NCI-H2107 treated with DMSO at 0.1 percent for 48 hours (cell line): Measurements from ENCODE around the gene UBE2G2.

Experiments used
- DNase-seq: peaks from one replicate; lab custom pipeline; 2025; ENCODE audit not compliant: unreplicated experiment; lab: John Stamatoyannopoulos, UW

Gene UBE2G2

DNA sequence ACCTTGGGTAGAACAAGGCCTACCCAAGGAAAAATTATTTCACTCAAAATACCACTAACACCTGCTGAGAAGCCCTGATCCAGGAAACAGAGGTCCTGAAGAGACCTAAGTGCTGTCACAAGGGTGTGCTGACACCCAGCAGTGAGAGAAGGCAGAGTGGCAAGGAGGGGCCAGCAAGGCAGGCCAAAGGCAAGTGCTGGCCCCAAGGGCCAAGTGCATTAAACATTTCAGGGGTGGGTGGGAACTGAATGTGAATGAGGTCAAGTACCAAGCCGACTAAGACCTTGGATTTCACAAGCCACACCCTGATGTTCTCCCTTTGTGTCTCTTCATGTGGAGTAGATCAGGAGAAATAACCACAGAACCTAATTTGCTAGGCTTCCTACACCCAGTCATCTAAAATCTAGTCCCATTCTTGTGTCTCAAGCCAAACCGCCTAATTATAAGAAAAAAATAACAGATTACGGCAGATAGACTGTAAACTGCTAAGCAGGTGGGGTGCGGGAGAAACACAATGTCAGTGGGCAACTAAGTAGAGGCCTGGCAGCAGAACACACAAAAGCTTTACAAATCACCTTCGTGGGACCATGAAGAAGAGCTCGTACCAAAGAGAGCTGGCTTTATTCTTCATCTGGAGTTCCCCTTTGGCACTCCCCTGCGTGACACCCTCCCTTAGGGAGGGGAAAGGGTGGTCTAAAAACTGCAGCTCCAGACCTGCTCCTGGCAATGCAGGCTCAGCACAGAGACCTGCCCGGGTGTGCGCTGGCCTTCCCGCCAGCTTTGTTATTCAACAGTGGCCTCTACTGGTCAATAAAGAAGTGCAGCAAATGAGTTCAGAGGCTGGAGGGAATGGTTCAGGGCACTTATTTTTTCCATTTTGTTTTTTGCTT lies 8.7 kb downstream of the UBE2G2 start:
- DNase-seq, result peak; percentile 76

GRCh38 chr21:44791993-44792392 lies 9.6 kb downstream of the UBE2G2 start:
- no peak for DNase-seq

- no peak for DNase-seq
These were observed 10.4 kb downstream of the UBE2G2 start for GRCh38 chr21:44791246-44791645.

GRCh38 chr21:44790368-44790767 lies 11.3 kb downstream of the UBE2G2 start:
- no peak for DNase-seq

GRCh38 chr21:44789880-44790279 lies 11.7 kb downstream of the UBE2G2 start:
- no peak for DNase-seq

DNA sequence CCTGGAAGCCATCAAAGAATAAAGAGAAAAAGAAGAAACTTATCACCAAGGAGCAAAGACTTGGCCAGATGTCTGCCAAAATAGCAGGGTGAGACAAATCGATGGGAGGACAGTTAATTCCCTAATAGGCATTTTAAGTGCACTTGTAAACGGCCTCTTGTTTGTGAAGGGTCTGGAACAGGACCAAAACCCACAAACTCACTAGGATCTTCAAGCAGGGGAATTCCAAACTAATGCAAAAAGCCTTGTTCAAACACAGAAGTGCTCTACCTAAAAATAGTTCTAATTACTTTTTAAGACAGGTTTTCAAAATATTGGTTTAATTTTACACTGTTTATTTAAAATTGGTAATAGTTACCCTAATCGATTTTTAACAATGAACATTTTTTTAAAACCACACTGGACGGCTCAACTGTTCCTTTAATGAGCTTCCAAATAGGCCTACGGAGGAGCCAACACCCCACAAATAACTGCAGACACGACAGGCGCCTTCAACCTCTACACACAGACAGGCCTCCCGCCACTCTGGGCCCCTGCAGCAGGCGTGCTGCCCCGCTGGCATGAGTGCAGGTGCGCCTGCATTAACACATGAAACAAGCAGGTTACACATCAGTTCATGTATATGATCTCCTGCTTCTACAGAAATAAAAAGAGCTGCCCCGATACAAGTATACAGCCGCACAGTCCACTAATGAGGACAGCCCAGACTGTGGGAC lies 15.8 kb downstream of the UBE2G2 start:
- DNase-seq, result peak; percentile 90

- DNase-seq, result no peak
These were observed 16.8 kb downstream of the UBE2G2 start for GRCh38 chr21:44784810-44785209.

DNA sequence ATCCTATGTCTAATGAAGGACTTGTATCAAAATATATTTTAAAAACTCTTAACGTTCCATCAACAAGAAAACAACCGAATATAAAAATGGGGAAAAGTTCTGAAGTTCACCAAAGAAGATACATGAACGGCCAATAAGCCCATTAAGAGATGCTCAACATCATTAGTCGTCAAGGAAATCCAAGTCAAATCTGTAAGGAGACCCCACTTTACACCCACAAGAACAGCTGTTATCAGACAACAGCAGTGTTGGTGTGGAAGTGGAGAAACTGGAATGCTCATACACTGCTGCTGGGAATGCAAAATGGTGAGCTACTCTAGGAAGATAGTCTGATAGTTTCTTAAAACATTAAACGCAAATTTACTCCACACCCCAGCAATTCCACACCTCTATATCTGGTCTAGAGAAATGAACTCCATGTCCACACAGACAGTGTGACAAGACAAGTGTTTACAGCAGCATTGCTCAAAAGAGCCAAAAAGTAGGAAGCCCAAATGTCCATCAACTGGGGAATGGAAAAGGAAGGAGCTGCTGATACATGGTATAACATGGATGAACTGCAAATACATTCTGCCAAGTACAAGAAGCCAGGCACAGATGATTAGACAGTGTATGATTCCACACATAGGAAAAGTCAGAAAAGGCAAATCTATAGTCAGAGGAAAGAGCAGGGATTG lies 18.5 kb downstream of the UBE2G2 start:
- DNase-seq, result no peak

- no peak for DNase-seq
These were observed 20.7 kb downstream of the UBE2G2 start for GRCh38 chr21:44780767-44781459.

GRCh38 chr21:44780137-44780502 lies 21.5 kb downstream of the UBE2G2 start:
- DNase-seq, result no peak

- DNase-seq, result no peak
These were observed 22.0 kb downstream of the UBE2G2 start for GRCh38 chr21:44779417-44780136.

- no peak for DNase-seq
These were observed 22.6 kb downstream of the UBE2G2 start for GRCh38 chr21:44778983-44779382.

GRCh38 chr21:44778499-44778911 lies 23.1 kb downstream of the UBE2G2 start:
- DNase-seq, result no peak

DNA sequence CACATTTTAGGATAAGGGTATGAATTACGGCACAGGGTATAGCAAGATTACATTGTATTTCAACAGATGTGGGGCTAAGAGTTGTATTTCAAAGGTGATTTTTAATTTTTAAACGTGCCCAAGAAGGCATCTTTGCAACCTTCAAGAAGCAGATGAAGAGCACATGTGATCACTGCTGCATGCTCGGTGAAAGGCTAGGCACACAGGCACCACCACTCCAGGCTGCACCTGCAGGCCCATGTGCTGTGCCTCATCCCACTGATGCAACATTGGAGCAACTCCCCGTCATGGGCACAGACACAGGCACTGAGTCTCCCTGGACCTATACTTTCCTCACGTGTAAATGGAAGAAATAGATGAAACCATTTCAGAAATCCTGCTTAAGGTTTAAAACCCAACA lies 23.5 kb downstream of the UBE2G2 start:
- peak; percentile 14 for DNase-seq

DNA sequence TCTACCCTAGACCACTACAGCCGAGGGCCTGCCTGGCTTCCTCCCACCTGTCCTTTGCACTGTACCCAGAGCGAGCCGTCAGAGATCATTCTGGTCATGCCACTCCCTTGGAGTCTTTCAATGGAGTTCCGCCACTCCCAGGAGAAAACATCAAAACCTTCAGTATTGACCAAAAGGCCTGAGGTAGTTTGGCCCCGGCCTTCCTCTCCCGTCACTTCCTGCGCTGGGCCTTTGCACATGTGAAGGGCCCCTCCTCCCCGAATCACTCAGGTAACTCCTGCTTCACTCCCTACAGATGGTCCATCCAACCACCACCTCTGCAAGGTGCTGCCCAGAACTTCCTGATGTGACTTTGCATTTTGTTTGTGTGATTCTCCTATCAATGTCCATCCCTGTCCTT lies 26.6 kb downstream of the UBE2G2 start:
- DNase-seq, result no peak

DNA sequence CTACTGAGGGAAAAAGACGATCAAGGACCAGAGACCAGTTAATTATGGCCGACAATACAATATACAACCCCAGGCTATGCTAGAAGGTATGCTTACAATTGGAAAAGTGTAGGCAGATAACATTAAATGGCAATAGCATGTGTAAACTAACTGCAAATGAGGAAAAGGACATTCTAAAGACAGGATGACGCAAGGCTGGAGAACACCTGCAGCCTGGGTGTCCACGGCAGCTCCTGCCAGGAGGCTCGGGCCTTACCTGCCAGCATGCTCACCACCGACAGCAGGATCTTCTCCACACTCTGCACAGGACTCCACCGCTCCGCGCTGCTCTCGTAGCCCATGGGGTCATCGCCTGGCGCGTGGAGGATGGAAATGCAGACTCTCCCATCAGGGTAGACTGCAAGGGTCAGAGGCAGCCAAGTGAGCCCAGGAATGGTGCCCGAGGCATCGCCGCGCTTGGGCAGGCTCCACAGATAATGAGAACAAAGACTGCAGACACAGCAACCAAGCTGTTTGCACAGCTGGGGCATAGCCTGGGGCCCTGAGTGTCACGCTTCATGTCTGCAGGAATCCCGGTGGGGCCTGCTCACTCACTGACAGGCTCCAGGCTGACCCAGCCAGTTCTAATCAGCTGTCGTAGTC lies 28.2 kb downstream of the UBE2G2 start:
- DNase-seq, result peak; percentile 34

GRCh38 chr21:44771896-44772525 lies 29.6 kb downstream of the UBE2G2 start:
- no peak for DNase-seq

- DNase-seq, result peak; percentile 28
These were observed 33.5 kb downstream of the UBE2G2 start for GRCh38 chr21:44767834-44768831.
